Hepatocyte (in vitro differentiated cells): ENCODE data around the gene PCDHGC5.

Experiments
- CTCF ChIP-seq: fragments of 200-600 bp; sonication (generic); IDR thresholded peaks from 2 replicates; pipeline ENCODE4 v1.5.1; 2016; ENCODE audit warnings: antibody characterized with exemption, mild to moderate bottlenecking; ENCODE audit not compliant: poor library complexity
- EZH2 ChIP-seq: fragments of 200-600 bp; sonication (generic); IDR thresholded peaks from 2 replicates; pipeline ENCODE4 v1.6.1; 2016; ENCODE audit warnings: antibody characterized with exemption, mild to moderate bottlenecking, borderline replicate concordance
- EZH2phosphoT487 ChIP-seq: fragments of 200-600 bp; sonication (generic); IDR thresholded peaks from one replicate; pipeline ENCODE4 v1.6.1; 2018; ENCODE audit warnings: antibody characterized with exemption, mild to moderate bottlenecking, low read depth, moderate library complexity; ENCODE audit not compliant: unreplicated experiment, severe bottlenecking

- TF ChIP-seq EZH2 (no peak), CTCF (no peak), EZH2phosphoT487 (no peak)
These were observed 21.3 kb downstream of the PCDHGC5 start for GRCh38 chr5:141510160-141510559.
